Measurements from ENCODE around the gene HS6ST2.
"Not testable (repeated sequence)": the region's sequence is repeated elsewhere in the genome, so short reads cannot be mapped to it uniquely, and the experiment has no call there.

Gene HS6ST2

DNA sequence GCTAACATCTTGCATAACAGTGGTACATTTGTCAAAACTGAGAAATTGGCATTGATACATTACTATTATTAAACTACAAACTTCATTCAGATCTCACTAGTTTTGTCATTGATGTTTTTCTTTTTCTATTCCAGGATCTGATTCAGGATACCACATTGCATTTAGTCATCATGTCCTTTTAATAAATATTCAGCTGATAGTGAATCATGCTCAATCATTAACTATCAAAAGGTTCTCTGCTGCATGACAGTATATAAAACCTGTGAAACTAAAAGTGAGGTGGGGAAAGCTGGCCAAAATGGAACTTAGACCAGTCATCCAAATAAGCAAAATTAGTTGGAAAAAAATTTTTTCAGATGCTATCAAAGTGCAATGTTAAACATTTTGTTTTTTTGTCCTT lies 28.1 kb upstream of the HS6ST2 start:
- no peak for DNase-seq (ENCODE audit: low spot score)
- in situ Hi-C loops (cut with MboI; ENCODE audit: low pct_unique_long_range_greater_than_20kb, low sequenced_read_pairs, unreplicated experiment), result loop anchor here (25.0 kb wide), 1 partner anchor 676 kb away; no protein-coding TSS in a partner anchor
- TF ChIP-seq, protein P1, sequence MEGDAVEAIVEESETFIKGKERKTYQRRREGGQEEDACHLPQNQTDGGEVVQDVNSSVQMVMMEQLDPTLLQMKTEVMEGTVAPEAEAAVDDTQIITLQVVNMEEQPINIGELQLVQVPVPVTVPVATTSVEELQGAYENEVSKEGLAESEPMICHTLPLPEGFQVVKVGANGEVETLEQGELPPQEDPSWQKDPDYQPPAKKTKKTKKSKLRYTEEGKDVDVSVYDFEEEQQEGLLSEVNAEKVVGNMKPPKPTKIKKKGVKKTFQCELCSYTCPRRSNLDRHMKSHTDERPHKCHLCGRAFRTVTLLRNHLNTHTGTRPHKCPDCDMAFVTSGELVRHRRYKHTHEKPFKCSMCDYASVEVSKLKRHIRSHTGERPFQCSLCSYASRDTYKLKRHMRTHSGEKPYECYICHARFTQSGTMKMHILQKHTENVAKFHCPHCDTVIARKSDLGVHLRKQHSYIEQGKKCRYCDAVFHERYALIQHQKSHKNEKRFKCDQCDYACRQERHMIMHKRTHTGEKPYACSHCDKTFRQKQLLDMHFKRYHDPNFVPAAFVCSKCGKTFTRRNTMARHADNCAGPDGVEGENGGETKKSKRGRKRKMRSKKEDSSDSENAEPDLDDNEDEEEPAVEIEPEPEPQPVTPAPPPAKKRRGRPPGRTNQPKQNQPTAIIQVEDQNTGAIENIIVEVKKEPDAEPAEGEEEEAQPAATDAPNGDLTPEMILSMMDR (IDR thresholded peaks at IDR 0.05; ENCODE audit: extremely low read depth, insufficient read depth, missing control alignments), result no peak

DNA sequence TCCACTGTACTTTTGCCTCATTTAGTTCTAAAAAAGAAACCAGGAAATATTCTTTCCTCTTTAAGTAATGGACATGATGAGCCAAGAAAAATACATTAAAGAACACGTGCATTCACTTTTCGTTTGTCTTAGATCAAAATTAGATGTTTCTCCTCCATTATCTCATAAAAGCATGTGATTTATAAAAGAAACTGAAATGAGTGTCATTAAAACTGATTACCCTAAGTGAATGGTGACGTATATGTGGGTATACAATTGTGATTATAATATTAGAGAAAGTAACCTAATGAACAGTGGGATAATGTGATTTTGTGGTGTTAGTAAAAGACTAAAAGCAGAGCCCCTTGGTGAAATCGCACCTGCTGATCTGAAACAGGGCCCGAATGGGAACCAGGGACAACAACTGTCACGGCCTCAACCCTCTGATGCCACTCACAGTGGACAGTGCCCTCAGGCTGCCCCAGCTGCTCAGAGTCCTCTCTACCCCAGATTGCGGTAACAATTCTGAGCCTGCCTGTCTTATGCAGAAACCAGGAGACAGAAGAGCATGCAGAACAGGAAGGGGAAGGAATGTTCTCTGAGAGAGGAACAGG lies 25.7 kb upstream of the HS6ST2 start:
- TF ChIP-seq, protein P1 (IDR thresholded peaks at IDR 0.05; ENCODE audit: extremely low read depth, insufficient read depth, missing control alignments), result no peak
- DNase-seq (ENCODE audit: low spot score), result no peak
- in situ Hi-C loops (cut with MboI; ENCODE audit: low pct_unique_long_range_greater_than_20kb, low sequenced_read_pairs, unreplicated experiment), result loop anchor here (25.0 kb wide), 1 partner anchor 678 kb away; no protein-coding TSS in a partner anchor

DNA sequence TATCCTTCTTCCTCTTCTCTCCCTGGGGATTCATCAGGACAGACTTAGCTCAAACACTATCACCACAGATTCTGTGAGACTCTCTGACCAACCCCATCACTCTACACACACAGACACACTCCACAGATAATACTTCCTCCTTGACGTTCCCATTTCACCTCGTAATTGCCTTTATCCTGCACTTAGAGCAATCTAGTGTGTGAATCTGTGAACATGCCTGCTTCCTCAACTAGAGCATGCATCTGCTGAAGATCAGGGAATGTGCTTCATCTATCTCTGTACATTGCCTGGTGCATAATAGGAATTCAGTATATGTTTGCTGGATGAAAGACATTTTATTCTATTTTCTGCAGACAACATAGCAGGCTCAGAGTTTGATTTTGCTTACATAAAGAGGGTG lies 25.1 kb upstream of the HS6ST2 start:
- TF ChIP-seq, protein P1 (IDR thresholded peaks at IDR 0.05; ENCODE audit: extremely low read depth, insufficient read depth, missing control alignments), result no peak
- in situ Hi-C loops (cut with MboI; ENCODE audit: low pct_unique_long_range_greater_than_20kb, low sequenced_read_pairs, unreplicated experiment), result loop anchor here (25.0 kb wide), 1 partner anchor 679 kb away; no protein-coding TSS in a partner anchor
- no peak for DNase-seq (ENCODE audit: low spot score)

DNA sequence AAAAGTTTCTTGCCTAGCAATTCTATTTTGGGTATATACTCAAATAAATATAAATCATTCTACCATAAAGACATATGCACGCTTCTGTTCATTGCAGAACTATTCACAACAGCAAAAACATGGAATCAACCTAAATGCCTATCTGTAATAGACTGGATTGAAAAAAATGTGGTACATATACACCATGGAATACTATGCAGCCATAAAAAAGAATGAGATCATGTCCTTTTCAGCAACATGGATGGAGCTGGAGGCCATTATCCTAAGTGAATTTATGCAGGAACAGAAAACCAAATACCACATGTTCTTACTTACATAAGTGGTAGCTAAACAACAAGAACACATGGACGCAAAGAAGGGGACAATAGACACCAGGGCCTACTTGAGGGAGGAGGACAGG lies 21.6 kb upstream of the HS6ST2 start:
- DNase-seq (ENCODE audit: low spot score), result not testable (repeated sequence)
- in situ Hi-C loops (cut with MboI; ENCODE audit: low pct_unique_long_range_greater_than_20kb, low sequenced_read_pairs, unreplicated experiment), result loop anchor here (25.0 kb wide), 1 partner anchor 682 kb away; no protein-coding TSS in a partner anchor

DNA sequence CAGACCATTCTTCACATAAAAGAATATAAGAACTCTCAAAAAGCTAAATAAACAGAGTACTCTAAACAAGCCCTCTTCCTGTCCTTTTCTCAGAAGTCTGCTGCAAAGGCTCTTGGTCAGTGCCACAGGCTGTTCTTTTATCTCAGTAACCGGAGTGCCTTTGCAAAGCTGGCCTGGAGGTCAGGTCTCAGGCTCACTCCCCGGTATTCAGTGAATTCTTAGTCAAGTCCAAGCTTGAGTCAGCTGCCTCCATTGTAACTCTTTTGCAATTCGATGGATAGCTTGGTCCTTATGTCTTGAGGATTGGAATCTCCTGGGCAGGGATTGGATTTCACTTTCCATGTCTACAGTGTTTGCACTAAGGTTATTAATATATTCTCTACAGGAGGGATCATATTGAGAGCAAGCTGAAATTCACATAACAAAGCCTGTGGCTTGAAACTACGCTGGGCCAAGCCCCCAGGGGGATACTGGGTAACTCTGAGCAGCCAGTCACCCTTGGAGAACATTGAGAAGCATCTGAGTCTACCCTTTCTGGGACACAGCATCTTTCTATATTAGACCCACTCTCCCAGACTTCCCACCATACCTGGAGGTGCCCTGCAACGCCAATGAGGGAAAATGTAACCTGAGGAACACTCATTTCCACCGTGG lies 10.0 kb upstream of the HS6ST2 start:
- TF ChIP-seq, protein P1 (IDR thresholded peaks at IDR 0.05; ENCODE audit: extremely low read depth, insufficient read depth, missing control alignments), result no peak
- DNase-seq (ENCODE audit: low spot score), result no peak
- in situ Hi-C loops (cut with MboI; ENCODE audit: low pct_unique_long_range_greater_than_20kb, low sequenced_read_pairs, unreplicated experiment), result no loop called here

DNA sequence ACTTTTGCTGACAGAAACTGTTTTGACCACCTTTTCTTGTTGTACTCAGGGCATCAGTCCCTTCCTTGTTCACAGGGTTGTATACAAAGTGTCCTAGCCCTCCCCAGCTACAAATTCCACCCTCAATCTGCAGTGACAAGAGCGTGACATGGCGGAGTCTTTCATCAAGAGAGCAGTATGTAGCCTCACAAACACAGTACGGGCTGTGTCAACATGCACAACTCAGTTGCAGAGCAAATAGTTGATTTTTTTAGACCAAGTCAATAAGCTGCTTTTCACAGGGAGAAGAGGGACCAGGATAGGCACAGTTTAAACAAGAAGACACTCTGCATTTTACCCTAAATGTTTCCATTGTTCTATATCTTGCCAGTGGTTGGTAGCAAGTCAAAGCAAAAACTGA lies 8.6 kb upstream of the HS6ST2 start:
- TF ChIP-seq, protein P1 (IDR thresholded peaks at IDR 0.05; ENCODE audit: extremely low read depth, insufficient read depth, missing control alignments), result no peak
- DNase-seq (ENCODE audit: low spot score), result no peak
- in situ Hi-C loops (cut with MboI; ENCODE audit: low pct_unique_long_range_greater_than_20kb, low sequenced_read_pairs, unreplicated experiment), result no loop called here

DNA sequence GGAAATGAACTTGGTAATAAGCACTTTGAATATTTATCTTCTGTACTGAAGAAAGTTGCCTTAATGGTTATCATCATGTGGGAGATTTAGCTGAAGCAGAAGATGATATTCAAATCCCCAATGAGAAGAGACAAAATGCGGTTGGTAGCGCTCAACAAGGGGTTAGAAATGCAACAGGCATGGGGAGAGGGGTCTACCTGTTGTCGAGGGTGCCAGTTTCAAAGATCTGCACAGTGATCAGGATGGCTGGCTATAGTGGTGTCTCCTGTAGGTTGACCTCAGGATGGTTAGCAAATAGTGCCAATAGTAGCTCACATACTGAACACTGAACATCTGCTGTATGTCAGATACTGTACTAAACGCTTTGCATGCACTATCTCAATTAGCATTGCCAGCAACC lies 7.0 kb upstream of the HS6ST2 start:
- TF ChIP-seq, protein P1 (IDR thresholded peaks at IDR 0.05; ENCODE audit: extremely low read depth, insufficient read depth, missing control alignments), result no peak
- no peak for DNase-seq (ENCODE audit: low spot score)
- in situ Hi-C loops (cut with MboI; ENCODE audit: low pct_unique_long_range_greater_than_20kb, low sequenced_read_pairs, unreplicated experiment), result no loop called here

Data from GM13977 (cell line).